BJ (cell line): Measurements from ENCODE around the gene TRIM25. TPM values are rescaled to one million over a fixed set of nuclear protein-coding genes. Genes with fewer than 3 reads are reported as not detected.

Experiments used
- CTCF ChIA-PET: fragments of 350-600 bp; formaldehyde crosslinking; extraction: SDS; loops from one replicate; lab custom pipeline; 2021; ENCODE audit warnings: antibody characterized with exemption, inconsistent platforms; lab: Yijun Ruan, JAX
- POLR2A ChIA-PET: fragments of 300-600 bp; sonication (Branson Sonifier 250); formaldehyde crosslinking; extraction: SDS; loops from one replicate; lab custom pipeline; 2021; ENCODE audit warnings: antibody characterized with exemption; lab: Charles Lee
- DNase-seq: peaks from one replicate; pipeline ENCODE4 v3.0.0-alpha.2; 2011; ENCODE audit warnings: low read depth
- H3K27me3 ChIP-seq: 2 replicates; pipeline ENCODE4 v1.6.0; 2011; ENCODE audit warnings: low read length; ENCODE audit not compliant: control insufficient read depth, insufficient read depth
- H3K36me3 ChIP-seq: 2 replicates; pipeline ENCODE4 v1.5.1; 2011; ENCODE audit warnings: low read length; ENCODE audit not compliant: control insufficient read depth, insufficient read depth
- H3K4me3 ChIP-seq: 2 replicates; pipeline ENCODE4 v1.5.1; 2011; ENCODE audit warnings: low read depth, mild to moderate bottlenecking, control low read depth, low read length
- CTCF ChIP-seq: IDR thresholded peaks from 2 replicates; pipeline ENCODE4 v1.5.1; 2011; ENCODE audit warnings: low read depth, mild to moderate bottlenecking, control low read depth, inconsistent platforms, low read length, moderate library complexity; ENCODE audit not compliant: insufficient read depth
- polyA plus RNA-seq: library from polyadenylated mRNA; depleted of rRNA; stranded (reverse); fragments of >200 nt; gene quantifications from 2 replicates; pipeline ENCODE4 v1.2.3, GENCODE V29; 2011

TRIM25 gene
- polyA plus RNA-seq, 1 experiment, result 25.6 TPM

GRCh38 chr17:56899403-56899802, 14.4 kb downstream of the TRIM25 start:
- DNase-seq, result no peak
- no peak overlapping the region for H3K4me3 ChIP-seq
- TF ChIP-seq CTCF, result no peak
- H3K36me3 ChIP-seq, result peaks cover 41% of the 10 kb centered on the region
- POLR2A ChIA-PET, result no interaction called here
- H3K27me3 ChIP-seq, result no peaks in the 10 kb centered on the region
- CTCF ChIA-PET, result interaction anchor here (1.2 to 1.4 kb wide), 2 partner anchors 41 to 80 kb away, joined by 3 to 5 read pairs; no protein-coding TSS in a partner anchor

GRCh38 chr17:56898874-56899273, 15.0 kb downstream of the TRIM25 start:
- ChIA-PET POLR2A (no interaction called here), CTCF (interaction anchor here (1.2 to 1.4 kb wide), 2 partner anchors 42 to 79 kb away, joined by 3 to 5 read pairs; no protein-coding TSS in a partner anchor)
- H3K36me3 ChIP-seq, result peaks cover 38% of the 10 kb centered on the region
- DNase-seq, result no peak
- H3K4me3 ChIP-seq, result no peak overlapping the region
- no peak for TF ChIP-seq CTCF
- H3K27me3 ChIP-seq, result no peaks in the 10 kb centered on the region

DNA sequence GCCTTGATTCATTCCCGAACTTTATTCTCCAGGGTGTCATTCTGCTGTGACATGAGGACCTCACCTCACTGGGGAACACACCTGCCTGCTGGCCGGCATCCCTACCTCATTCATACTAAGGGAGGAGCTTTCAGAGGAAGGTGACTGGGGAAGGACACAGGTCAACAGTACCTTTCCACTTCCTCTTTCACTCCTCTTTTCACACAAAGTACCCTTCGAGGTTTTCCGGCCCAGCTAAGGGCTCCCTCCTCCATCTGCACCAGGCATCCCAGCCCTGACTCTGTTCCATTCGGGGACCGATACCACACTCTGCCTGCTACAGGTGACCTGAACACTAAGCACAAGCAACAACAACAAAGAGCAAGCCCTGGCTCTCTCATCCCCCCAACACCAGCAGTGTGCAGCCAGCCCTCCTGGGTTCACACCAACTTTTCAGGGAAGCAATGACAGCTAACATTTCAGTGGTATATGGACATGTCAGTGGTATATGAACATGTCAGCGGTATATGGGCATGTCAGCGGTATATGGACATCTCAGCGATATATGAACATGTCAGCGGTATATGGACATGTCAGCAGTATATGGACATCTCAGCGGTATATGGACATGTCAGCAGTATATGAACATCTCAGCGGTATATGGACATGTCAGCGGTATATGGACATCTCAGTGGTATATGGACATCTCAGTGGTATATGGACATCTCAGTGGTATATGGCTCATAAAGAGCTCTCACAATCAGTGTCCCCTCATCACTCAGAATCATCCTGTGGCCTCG, 16.0 kb downstream of the TRIM25 start:
- CTCF ChIA-PET, result no interaction called here
- POLR2A ChIA-PET, result no interaction called here

DNA sequence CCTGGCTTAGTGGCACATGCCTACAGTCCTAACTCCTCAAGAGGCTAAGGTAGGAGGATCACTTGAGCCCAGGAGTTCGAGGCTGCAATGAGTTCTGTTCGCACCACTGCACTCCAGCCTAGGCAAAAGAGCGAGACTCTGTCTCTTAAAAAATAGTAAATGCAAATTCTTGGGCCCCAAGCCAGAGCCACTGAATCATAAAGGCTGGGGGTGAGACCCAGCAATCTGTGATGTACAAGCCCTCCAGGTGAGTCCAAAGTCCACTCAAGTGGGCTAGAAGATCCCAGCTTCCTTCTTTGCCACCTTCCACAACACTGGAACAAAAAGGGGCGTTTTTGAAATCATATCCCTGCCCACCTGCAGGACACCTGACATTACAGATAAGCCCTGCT, 16.9 kb downstream of the TRIM25 start:
- no peak for TF ChIP-seq CTCF
- DNase-seq, result no peak
- Histone ChIP-seq H3K27me3 (no peaks in the 10 kb centered on the region), H3K36me3 (peaks cover 41% of the 10 kb centered on the region), H3K4me3 (no peak overlapping the region)
- POLR2A ChIA-PET, result no interaction called here
- CTCF ChIA-PET, result no interaction called here

More for the DNA sequence above, 16.0 kb downstream of the TRIM25 start:
- peaks cover 44% of the 10 kb centered on the region for H3K36me3 ChIP-seq
- no peak for TF ChIP-seq CTCF
- no peaks in the 10 kb centered on the region for H3K27me3 ChIP-seq
- DNase-seq, result no peak
- H3K4me3 ChIP-seq, result no peak overlapping the region

- CTCF ChIA-PET, result no interaction called here
- Histone ChIP-seq H3K36me3 (peaks cover 41% of the 10 kb centered on the region), H3K27me3 (no peaks in the 10 kb centered on the region), H3K4me3 (no peak overlapping the region)
- DNase-seq, result no peak
- POLR2A ChIA-PET, result no interaction called here
- no peak for TF ChIP-seq CTCF
Measured at GRCh38 chr17:56896217-56896967, 17.5 kb downstream of the TRIM25 start.
